ENCODE results near the gene CPB2.

Gene CPB2

DNA sequence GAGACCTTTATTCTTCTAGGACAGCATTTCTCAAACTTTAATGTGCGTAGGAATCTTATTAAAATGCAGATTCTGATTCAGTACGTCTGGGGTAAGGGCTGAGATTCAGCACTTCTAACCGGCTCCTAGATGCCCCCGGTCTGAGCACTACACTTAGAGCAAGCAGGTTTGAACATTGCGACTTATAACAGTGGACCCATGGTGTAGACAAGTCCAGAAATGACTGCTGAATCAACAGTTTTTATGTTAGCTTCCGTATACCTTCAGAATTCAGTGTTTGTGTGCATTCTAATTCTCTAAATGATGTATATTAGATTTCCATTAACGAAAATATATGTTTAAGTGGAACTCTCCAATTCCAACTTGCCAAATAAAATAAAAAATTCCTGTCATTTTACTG is 17.5 kb upstream of the CPB2 start:
- peaks cover 17 to 38% (median 23%) of the 10 kb centered on the region in 10 experiments; a peak in 19 of 20 replicates for H3K4me1 ChIP-seq
- no peak overlapping the region for H3K4me3 ChIP-seq
- no peak overlapping the region for H3K9ac ChIP-seq
- TF ChIP-seq Cebpa-rat (IDR thresholded peaks at IDR 0.05), result no peak
- peaks cover 15 to 18% (median 16%) of the 10 kb centered on the region in 11 experiments for H3K36me3 ChIP-seq
- no peak overlapping the region for H3K27ac ChIP-seq
- H3K9me3 ChIP-seq (replicated peaks in 1 of 11), result no peaks in the 10 kb centered on the region
- H3K4me2 ChIP-seq, result no peak overlapping the region
- peaks cover under 1 to 32% (median 25%) of the 10 kb centered on the region in 11 experiments; a peak in 19 of 22 replicates for H4K20me1 ChIP-seq
- no peaks in the 10 kb centered on the region for H3K27me3 ChIP-seq

DNA sequence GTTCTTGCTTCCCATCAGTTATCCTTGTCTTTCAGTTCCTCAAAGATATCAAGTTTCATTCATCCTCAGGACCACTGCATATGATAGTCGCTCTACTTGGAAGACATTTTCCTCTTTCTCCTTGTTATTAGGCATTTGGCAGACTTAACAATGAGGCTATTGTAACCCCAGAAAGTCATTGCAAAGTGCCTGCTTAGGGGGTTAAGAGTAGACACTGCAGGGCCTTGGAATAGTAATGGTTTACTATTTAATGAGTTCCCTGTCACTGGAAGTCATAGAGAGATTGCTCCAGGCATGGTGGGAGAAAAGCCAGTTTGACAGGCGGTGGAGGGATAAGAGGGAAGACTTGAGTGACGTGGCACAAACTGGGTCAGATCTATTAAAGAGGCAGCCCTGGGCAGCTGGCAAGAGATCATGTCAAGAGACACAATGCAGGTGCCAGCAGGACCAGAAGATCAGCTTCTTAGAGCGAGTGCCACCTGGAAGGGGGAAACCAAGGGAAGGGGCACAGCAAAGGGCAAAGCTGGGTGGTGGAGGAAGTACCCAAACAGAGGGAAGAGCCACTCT is 16.8 kb upstream of the CPB2 start:
- TF ChIP-seq Cebpa-rat (IDR thresholded peaks at IDR 0.05), result no peak
- H3K36me3 ChIP-seq, result peaks cover 9 to 12% (median 10%) of the 10 kb centered on the region in 11 experiments; a peak in 21 of 22 replicates
- H3K4me3 ChIP-seq, result no peak overlapping the region
- no peak overlapping the region for H3K9ac ChIP-seq
- H3K27me3 ChIP-seq, result no peaks in the 10 kb centered on the region
- peaks cover 0 to 26% (median 20%) of the 10 kb centered on the region in 11 experiments; a peak in 17 of 22 replicates for H4K20me1 ChIP-seq
- no peak overlapping the region for H3K27ac ChIP-seq
- H3K4me2 ChIP-seq, result 0 out of 22 replicates have a peak overlapping the region, but pooled peaks of 1 of the 11 experiments have one; percentile 5
- no peaks in the 10 kb centered on the region for H3K9me3 ChIP-seq (replicated peaks in 1 of 11)
- peaks cover 12 to 32% (median 20%) of the 10 kb centered on the region in 10 experiments; a peak in 19 of 20 replicates for H3K4me1 ChIP-seq

DNA sequence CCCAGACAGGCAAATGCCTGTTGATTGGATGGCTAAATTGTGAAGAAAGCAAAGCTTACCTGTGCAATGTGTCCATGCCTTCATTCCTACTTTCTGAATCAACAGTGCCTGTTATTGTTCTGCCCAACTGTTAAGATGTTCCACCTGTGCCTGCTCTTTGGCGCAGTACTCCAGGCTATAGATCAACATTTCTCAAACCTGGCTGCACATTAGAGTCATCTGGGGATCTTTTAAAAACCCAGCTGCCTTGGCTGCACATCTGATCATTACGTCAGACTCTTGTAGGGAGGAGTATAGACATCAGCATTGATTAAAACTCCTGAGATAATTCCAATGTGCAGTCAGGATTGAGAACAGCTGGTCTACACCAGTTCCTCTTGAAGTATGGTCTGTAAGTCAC is 16.2 kb upstream of the CPB2 start:
- no peak overlapping the region for H3K4me3 ChIP-seq
- peaks cover 5 to 26% (median 16%) of the 10 kb centered on the region in 10 experiments; a peak in 19 of 20 replicates for H3K4me1 ChIP-seq
- H3K9ac ChIP-seq, result no peak overlapping the region
- no peaks in the 10 kb centered on the region for H3K9me3 ChIP-seq (replicated peaks in 1 of 11)
- no peaks in the 10 kb centered on the region for H3K27me3 ChIP-seq
- H3K36me3 ChIP-seq, result peaks cover 3 to 6% (median 3%) of the 10 kb centered on the region in 11 experiments; a peak in 20 of 22 replicates
- H3K27ac ChIP-seq, result no peak overlapping the region
- TF ChIP-seq Cebpa-rat (IDR thresholded peaks at IDR 0.05), result no peak
- no peak overlapping the region for H3K4me2 ChIP-seq
- H4K20me1 ChIP-seq, result peaks cover 0 to 19% (median 13%) of the 10 kb centered on the region in 11 experiments; a peak in 17 of 22 replicates

DNA sequence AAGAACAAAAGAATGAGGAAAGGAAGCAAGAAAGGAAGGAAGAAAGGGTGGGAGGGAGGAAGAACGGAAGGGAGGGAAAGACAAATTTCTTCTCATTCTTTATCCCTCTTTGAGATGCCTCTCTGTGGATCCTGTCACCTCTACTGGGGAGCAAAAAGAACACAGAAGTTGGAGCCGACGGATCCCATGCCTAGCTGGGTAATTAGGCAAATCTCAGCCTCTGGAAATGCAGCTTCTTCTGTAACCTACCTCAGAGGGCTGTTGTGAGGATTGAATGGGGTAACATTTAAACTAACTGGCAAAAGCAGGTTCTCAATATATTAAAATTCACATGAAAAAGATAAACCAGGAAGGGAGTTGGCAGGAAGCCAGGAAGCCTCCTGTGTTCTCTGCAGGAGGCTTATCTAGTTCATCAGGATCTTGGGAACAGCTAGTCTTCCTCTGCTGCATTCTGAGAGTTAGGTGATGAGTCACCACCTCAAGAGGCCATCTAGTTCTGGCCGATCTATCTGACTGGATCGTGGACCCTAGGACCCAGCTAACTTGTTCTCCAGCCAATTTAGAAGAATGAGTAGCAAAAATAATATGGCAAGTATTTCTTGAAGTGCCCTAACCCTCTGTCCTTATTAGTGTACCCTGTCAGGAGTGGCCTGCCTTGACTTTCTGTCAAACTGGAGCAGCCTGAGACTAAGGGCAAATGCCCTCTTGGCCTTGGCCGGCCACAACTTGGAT is 15.2 kb upstream of the CPB2 start:
- Histone ChIP-seq H4K20me1 (peaks cover 0 to 9% (median 6%) of the 10 kb centered on the region in 11 experiments; a peak in 12 of 22 replicates), H3K27me3 (no peaks in the 10 kb centered on the region), H3K9ac (no peak overlapping the region), H3K4me3 (no peak overlapping the region), H3K36me3 (no peaks in the 10 kb centered on the region), H3K27ac (no peak overlapping the region), H3K9me3 (replicated peaks in 1 of 11) (no peaks in the 10 kb centered on the region), H3K4me2 (no peak overlapping the region), H3K4me1 (peaks cover 0 to 16% (median 6%) of the 10 kb centered on the region in 10 experiments; a peak in 14 of 20 replicates)
- no peak for TF ChIP-seq Cebpa-rat (IDR thresholded peaks at IDR 0.05)

- Histone ChIP-seq H3K9ac (no peak overlapping the region), H4K20me1 (no peaks in the 10 kb centered on the region; a peak in 1 of 22 replicates), H3K4me3 (no peak overlapping the region), H3K27me3 (no peaks in the 10 kb centered on the region), H3K36me3 (no peaks in the 10 kb centered on the region), H3K4me2 (no peak overlapping the region), H3K9me3 (replicated peaks in 1 of 11) (no peaks in the 10 kb centered on the region), H3K4me1 (peaks cover 0 to 8% (median 0%) of the 10 kb centered on the region in 10 experiments; a peak in 2 of 20 replicates), H3K27ac (no peak overlapping the region)
- TF ChIP-seq Cebpa-rat (IDR thresholded peaks at IDR 0.05), result no peak
Measured at GRCh38 chr13:46116653-46117502, 12.0 kb upstream of the CPB2 start.

DNA sequence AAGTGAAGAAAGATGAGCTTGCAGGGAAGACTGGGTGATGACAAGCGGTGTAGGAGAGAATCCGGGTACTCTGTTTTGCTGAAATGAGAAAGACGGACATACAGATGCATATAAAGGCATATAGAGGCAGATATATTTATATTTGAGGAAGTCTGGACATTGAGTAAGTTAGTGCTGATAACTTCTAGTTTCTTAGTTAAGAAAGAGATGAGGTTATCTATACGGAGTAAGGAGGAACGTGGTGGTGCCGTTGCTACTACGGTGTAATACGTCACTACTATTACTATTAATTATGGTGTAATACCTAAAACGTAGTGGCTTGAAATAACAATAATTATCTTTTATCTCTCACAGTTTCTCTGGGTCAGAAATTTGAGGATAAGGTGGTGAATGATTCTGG is 9.8 kb upstream of the CPB2 start:
- no peaks in the 10 kb centered on the region for H4K20me1 ChIP-seq
- no peak overlapping the region for H3K9ac ChIP-seq
- no peak overlapping the region for H3K27ac ChIP-seq
- no peaks in the 10 kb centered on the region for H3K27me3 ChIP-seq
- TF ChIP-seq Cebpa-rat (IDR thresholded peaks at IDR 0.05), result no peak
- H3K4me3 ChIP-seq, result no peak overlapping the region
- no peaks in the 10 kb centered on the region for H3K9me3 ChIP-seq (replicated peaks in 1 of 11)
- no peak overlapping the region for H3K4me2 ChIP-seq
- H3K36me3 ChIP-seq, result no peaks in the 10 kb centered on the region
- H3K4me1 ChIP-seq, result peaks cover 0 to 7% (median 0%) of the 10 kb centered on the region in 10 experiments; a peak in 1 of 20 replicates

- Histone ChIP-seq H3K9me3 (replicated peaks in 1 of 11) (no peaks in the 10 kb centered on the region), H4K20me1 (no peaks in the 10 kb centered on the region), H3K36me3 (no peaks in the 10 kb centered on the region), H3K9ac (no peak overlapping the region), H3K4me3 (no peak overlapping the region), H3K27ac (no peak overlapping the region), H3K4me2 (peak overlapping the region in 3 of 11 experiments; percentile 1 to 25 (median 8); a peak in 4 of 22 replicates), H3K27me3 (no peaks in the 10 kb centered on the region), H3K4me1 (peaks cover 0 to 7% (median 4%) of the 10 kb centered on the region in 10 experiments; a peak in 4 of 20 replicates)
- TF ChIP-seq Cebpa-rat (IDR thresholded peaks at IDR 0.05), result no peak
Measured at GRCh38 chr13:46113596-46113995, 8.8 kb upstream of the CPB2 start.

GRCh38 chr13:46111151-46111550 is 6.3 kb upstream of the CPB2 start:
- H3K9me3 ChIP-seq (replicated peaks in 1 of 11), result no peaks in the 10 kb centered on the region
- H3K4me3 ChIP-seq, result no peak overlapping the region
- TF ChIP-seq Cebpa-rat (IDR thresholded peaks at IDR 0.05), result no peak
- H3K4me2 ChIP-seq, result no peak overlapping the region
- peaks cover 5 to 18% (median 15%) of the 10 kb centered on the region in 10 experiments; a peak in 19 of 20 replicates for H3K4me1 ChIP-seq
- no peaks in the 10 kb centered on the region for H4K20me1 ChIP-seq
- H3K27me3 ChIP-seq, result no peaks in the 10 kb centered on the region
- H3K36me3 ChIP-seq, result no peaks in the 10 kb centered on the region
- no peak overlapping the region for H3K9ac ChIP-seq
- no peak overlapping the region for H3K27ac ChIP-seq

- H3K36me3 ChIP-seq, result no peaks in the 10 kb centered on the region
- no peak overlapping the region for H3K27ac ChIP-seq
- H3K4me3 ChIP-seq, result no peak overlapping the region
- peak overlapping the region in 2 of 11 experiments; percentile 11 to 19; a peak in 2 of 22 replicates for H3K4me2 ChIP-seq
- peaks cover 5 to 18% (median 16%) of the 10 kb centered on the region in 10 experiments; a peak in 19 of 20 replicates for H3K4me1 ChIP-seq
- H4K20me1 ChIP-seq, result no peaks in the 10 kb centered on the region
- TF ChIP-seq Cebpa-rat (IDR thresholded peaks at IDR 0.05), result no peak
- no peaks in the 10 kb centered on the region for H3K27me3 ChIP-seq
- no peaks in the 10 kb centered on the region for H3K9me3 ChIP-seq (replicated peaks in 1 of 11)
- H3K9ac ChIP-seq, result no peak overlapping the region
Measured at GRCh38 chr13:46109451-46109850, 4.6 kb upstream of the CPB2 start.

Measured in BLaER1 treated with 17β-estradiol and CSF1 and Interleukin-3, amounts not matched to agents 10 nM and 100 nM (cell line).